HEK293 (cell line): Measurements from ENCODE around the gene TPSD1.
A peak's percentile ranks its signal among the peaks of the same experiment; 100 is the strongest.

Experiments used
- GLIS2 ChIP-seq: fragments of 450-650 bp; formaldehyde crosslinking; IDR thresholded peaks from 2 replicates; pipeline ENCODE4 v1.5.1; 2016; ENCODE audit warnings: missing biosample characterization, missing genetic modification characterization
- HOXA7 ChIP-seq: sonication (generic); formaldehyde crosslinking; IDR thresholded peaks from 2 replicates; pipeline ENCODE4 v1.8.1; 2022; ENCODE audit warnings: missing genetic modification reagents, borderline replicate concordance
- HOXC10 ChIP-seq: sonication (generic); formaldehyde crosslinking; IDR thresholded peaks from 2 replicates; pipeline ENCODE4 v1.8.1; 2023; ENCODE audit warnings: mild to moderate bottlenecking, missing genetic modification reagents
- KLF8 ChIP-seq: fragments of 450-650 bp; formaldehyde crosslinking; IDR thresholded peaks from 2 replicates; pipeline ENCODE4 v1.5.1; 2016; ENCODE audit warnings: missing biosample characterization, missing genetic modification characterization
- PRDM1 ChIP-seq: fragments of 450-650 bp; formaldehyde crosslinking; IDR thresholded peaks from 2 replicates; pipeline ENCODE4; 2016; ENCODE audit warnings: missing biosample characterization, missing genetic modification characterization
- SP3 ChIP-seq: fragments of 450-650 bp; formaldehyde crosslinking; IDR thresholded peaks from 2 replicates; pipeline ENCODE4 v1.5.1; 2016; ENCODE audit warnings: missing biosample characterization, missing genetic modification characterization
- TRIM28 ChIP-seq: IDR thresholded peaks from 2 replicates; pipeline ENCODE4 v1.6.1; 2011; ENCODE audit warnings: low read length, control low read depth, borderline replicate concordance
- ZBTB21 ChIP-seq: fragments of 450-650 bp; formaldehyde crosslinking; IDR thresholded peaks from 2 replicates; pipeline ENCODE4 v1.5.1; 2017; ENCODE audit warnings: missing biosample characterization, missing genetic modification characterization
- ZBTB48 ChIP-seq: fragments of 450-650 bp; formaldehyde crosslinking; IDR thresholded peaks from 2 replicates; pipeline ENCODE4 v1.5.1; 2016; ENCODE audit warnings: missing biosample characterization, missing genetic modification characterization
- ZFP3 ChIP-seq: fragments of 450-650 bp; formaldehyde crosslinking; IDR thresholded peaks from 2 replicates; pipeline ENCODE4 v1.5.1; 2016; ENCODE audit warnings: low read depth, missing biosample characterization, missing genetic modification characterization
- ZNF140 ChIP-seq: fragments of 450-650 bp; formaldehyde crosslinking; IDR thresholded peaks from 2 replicates; pipeline ENCODE4 v1.5.1; 2016; ENCODE audit warnings: missing biosample characterization, missing genetic modification characterization
- ZNF157 ChIP-seq: fragments of 450-650 bp; formaldehyde crosslinking; IDR thresholded peaks from 2 replicates; pipeline ENCODE4 v1.5.1; 2016; ENCODE audit warnings: missing biosample characterization, missing genetic modification characterization
- ZNF184 ChIP-seq: fragments of 450-650 bp; IDR thresholded peaks from 2 replicates; pipeline ENCODE4 v1.5.1; 2018; ENCODE audit warnings: missing biosample characterization, mild to moderate bottlenecking, missing genetic modification characterization
- ZNF202 ChIP-seq: fragments of 450-650 bp; formaldehyde crosslinking; IDR thresholded peaks from 2 replicates; pipeline ENCODE4 v1.5.1; 2016; ENCODE audit warnings: missing biosample characterization, missing genetic modification characterization, borderline replicate concordance
- ZNF433 ChIP-seq: fragments of 450-650 bp; formaldehyde crosslinking; IDR thresholded peaks from 2 replicates; pipeline ENCODE4 v1.5.1; 2016; ENCODE audit warnings: missing biosample characterization, missing genetic modification characterization, low read depth
- ZNF555 ChIP-seq: fragments of 450-650 bp; formaldehyde crosslinking; conservative IDR thresholded peaks from 2 replicates; pipeline ENCODE4 v1.5.1; 2017; ENCODE audit warnings: missing biosample characterization, mild to moderate bottlenecking, missing genetic modification characterization, inconsistent platforms
- ZNF571 ChIP-seq: fragments of 450-650 bp; formaldehyde crosslinking; IDR thresholded peaks from 2 replicates; pipeline ENCODE4 v1.5.0; 2017; ENCODE audit warnings: missing biosample characterization, missing genetic modification characterization
- ZNF626 ChIP-seq: fragments of 450-650 bp; sonication (Bioruptor Pico); formaldehyde crosslinking; IDR thresholded peaks from 2 replicates; pipeline ENCODE4 v1.5.1; 2018; ENCODE audit warnings: missing biosample characterization, missing genetic modification characterization, inconsistent platforms
- ZNF664 ChIP-seq: fragments of 450-650 bp; formaldehyde crosslinking; IDR thresholded peaks from 2 replicates; pipeline ENCODE4 v1.5.1; 2016; ENCODE audit warnings: missing biosample characterization, missing genetic modification characterization
- ZNF670 ChIP-seq: fragments of 450-650 bp; formaldehyde crosslinking; IDR thresholded peaks from 2 replicates; pipeline ENCODE4 v1.5.1; 2016; ENCODE audit warnings: missing biosample characterization, missing genetic modification characterization, low read depth
- ZNF747 ChIP-seq: fragments of 450-650 bp; formaldehyde crosslinking; IDR thresholded peaks from 2 replicates; pipeline ENCODE4 v1.5.1; 2016; ENCODE audit warnings: missing biosample characterization, missing genetic modification characterization
- ZNF768 ChIP-seq: fragments of 450-650 bp; formaldehyde crosslinking; IDR thresholded peaks from 2 replicates; pipeline ENCODE4 v1.5.1; 2018; ENCODE audit warnings: missing biosample characterization, mild to moderate bottlenecking, missing genetic modification characterization
- ZNF830 ChIP-seq: fragments of 450-650 bp; IDR thresholded peaks from 2 replicates; pipeline ENCODE4 v1.5.0; 2018; ENCODE audit warnings: missing biosample characterization, missing genetic modification characterization, low read depth, mild to moderate bottlenecking, moderate library complexity
- ZSCAN30 ChIP-seq: fragments of 450-650 bp; IDR thresholded peaks from 2 replicates; pipeline ENCODE4 v1.5.1; 2018; ENCODE audit warnings: missing biosample characterization, mild to moderate bottlenecking, missing genetic modification characterization, moderate library complexity
- TF ChIP-seq, protein P1 (sequence below): fragments of 450-650 bp; IDR thresholded peaks from 2 replicates; pipeline ENCODE4 v1.5.1; 2018; ENCODE audit warnings: missing biosample characterization, missing genetic modification characterization
- TF ChIP-seq, protein P2 (sequence below): fragments of 450-650 bp; formaldehyde crosslinking; conservative IDR thresholded peaks from 2 replicates; pipeline ENCODE4 v1.5.1; 2016; ENCODE audit warnings: low read depth, missing biosample characterization, missing genetic modification characterization
- TF ChIP-seq, protein P3 (sequence below): fragments of 450-650 bp; formaldehyde crosslinking; IDR thresholded peaks from 2 replicates; pipeline ENCODE4 v1.5.1; 2016; ENCODE audit warnings: missing biosample characterization, missing genetic modification characterization, borderline replicate concordance
- TF ChIP-seq, protein P4 (sequence below): fragments of 450-650 bp; formaldehyde crosslinking; IDR thresholded peaks from 2 replicates; pipeline ENCODE4 v1.5.1; 2016; ENCODE audit warnings: missing biosample characterization, missing genetic modification characterization
- TF ChIP-seq, protein P5 (sequence below): fragments of 450-650 bp; formaldehyde crosslinking; IDR thresholded peaks from 2 replicates; pipeline ENCODE4 v1.5.1; 2016; ENCODE audit warnings: missing biosample characterization, missing genetic modification characterization

Gene TPSD1

DNA sequence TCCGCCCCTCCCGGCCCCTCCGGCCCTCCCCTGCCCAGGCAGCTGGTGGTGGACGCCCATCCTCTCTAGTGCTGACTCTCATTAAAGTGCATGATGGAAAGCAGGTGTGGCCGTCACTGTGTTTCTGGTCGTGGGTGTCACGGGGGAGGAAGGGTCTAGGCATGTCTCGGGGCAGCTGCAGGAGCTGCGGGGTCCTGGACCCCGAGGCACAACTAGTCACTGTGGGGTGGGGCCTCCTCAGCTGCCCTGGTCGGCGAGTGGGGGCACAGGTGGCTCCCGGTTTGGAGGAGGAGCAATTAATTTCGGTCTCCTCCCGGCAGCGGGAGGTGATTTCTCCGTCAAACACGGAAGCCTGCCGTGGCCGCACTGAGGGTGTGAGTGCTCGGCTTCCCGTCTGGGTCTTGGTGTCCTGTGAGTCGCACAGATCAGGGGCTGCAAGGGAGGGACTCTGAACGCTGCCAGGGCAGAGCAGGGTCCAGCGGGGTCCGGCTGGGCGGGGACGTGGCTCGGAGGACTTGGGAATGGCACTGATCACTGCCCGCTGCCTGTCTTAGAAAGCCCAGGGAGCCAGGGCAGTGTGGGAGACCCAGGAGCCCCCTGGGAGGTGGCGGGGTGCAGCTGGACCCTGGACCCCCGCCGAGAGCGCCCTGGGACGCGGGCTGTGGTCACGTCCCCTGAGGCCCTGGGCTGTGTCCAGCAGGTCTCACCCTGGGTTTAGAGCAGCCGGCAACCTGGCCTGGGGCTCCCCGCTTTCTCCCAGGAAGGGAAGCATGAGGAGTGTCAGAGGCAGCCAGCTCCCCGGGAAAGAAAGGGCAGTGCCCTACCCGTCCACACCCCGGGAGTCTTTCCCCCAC, 3.3 kb downstream of the TPSD1 start (continued):
- TF ChIP-seq, protein P1, sequence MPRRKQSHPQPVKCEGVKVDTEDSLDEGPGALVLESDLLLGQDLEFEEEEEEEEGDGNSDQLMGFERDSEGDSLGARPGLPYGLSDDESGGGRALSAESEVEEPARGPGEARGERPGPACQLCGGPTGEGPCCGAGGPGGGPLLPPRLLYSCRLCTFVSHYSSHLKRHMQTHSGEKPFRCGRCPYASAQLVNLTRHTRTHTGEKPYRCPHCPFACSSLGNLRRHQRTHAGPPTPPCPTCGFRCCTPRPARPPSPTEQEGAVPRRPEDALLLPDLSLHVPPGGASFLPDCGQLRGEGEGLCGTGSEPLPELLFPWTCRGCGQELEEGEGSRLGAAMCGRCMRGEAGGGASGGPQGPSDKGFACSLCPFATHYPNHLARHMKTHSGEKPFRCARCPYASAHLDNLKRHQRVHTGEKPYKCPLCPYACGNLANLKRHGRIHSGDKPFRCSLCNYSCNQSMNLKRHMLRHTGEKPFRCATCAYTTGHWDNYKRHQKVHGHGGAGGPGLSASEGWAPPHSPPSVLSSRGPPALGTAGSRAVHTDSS (tag by site-specific recombination), result no peak
- TF ChIP-seq ZNF555 (tag by site-specific recombination) (no peak), ZNF157 (tag by site-specific recombination) (no peak), HOXA7 (CRISPR knock-in tag) (no peak), ZSCAN30 (no peak), ZBTB48 (tag by site-specific recombination) (no peak), TRIM28 (no peak), PRDM1 (tag by site-specific recombination) (0 out of 2 replicates have a peak, but pooled peaks have one; percentile 25), KLF8 (tag by site-specific recombination) (peak; percentile 31; the same call in 1 of the 2 replicates), GLIS2 (tag by site-specific recombination) (peak; percentile 59), ZNF140 (tag by site-specific recombination) (no peak), HOXC10 (no peak), ZNF664 (tag by site-specific recombination) (no peak), ZFP3 (tag by site-specific recombination) (no peak), ZBTB21 (no peak), ZNF747 (tag by site-specific recombination) (no peak), ZNF768 (tag by site-specific recombination) (no peak), ZNF670 (tag by site-specific recombination) (no peak), ZNF433 (tag by site-specific recombination) (no peak), ZNF184 (tag by site-specific recombination) (no peak), ZNF202 (no peak), ZNF626 (tag by site-specific recombination) (no peak), ZNF830 (no peak), ZNF571 (tag by site-specific recombination) (no peak), SP3 (peak; percentile 59; the same call in 1 of the 2 replicates)
- TF ChIP-seq, protein P2, sequence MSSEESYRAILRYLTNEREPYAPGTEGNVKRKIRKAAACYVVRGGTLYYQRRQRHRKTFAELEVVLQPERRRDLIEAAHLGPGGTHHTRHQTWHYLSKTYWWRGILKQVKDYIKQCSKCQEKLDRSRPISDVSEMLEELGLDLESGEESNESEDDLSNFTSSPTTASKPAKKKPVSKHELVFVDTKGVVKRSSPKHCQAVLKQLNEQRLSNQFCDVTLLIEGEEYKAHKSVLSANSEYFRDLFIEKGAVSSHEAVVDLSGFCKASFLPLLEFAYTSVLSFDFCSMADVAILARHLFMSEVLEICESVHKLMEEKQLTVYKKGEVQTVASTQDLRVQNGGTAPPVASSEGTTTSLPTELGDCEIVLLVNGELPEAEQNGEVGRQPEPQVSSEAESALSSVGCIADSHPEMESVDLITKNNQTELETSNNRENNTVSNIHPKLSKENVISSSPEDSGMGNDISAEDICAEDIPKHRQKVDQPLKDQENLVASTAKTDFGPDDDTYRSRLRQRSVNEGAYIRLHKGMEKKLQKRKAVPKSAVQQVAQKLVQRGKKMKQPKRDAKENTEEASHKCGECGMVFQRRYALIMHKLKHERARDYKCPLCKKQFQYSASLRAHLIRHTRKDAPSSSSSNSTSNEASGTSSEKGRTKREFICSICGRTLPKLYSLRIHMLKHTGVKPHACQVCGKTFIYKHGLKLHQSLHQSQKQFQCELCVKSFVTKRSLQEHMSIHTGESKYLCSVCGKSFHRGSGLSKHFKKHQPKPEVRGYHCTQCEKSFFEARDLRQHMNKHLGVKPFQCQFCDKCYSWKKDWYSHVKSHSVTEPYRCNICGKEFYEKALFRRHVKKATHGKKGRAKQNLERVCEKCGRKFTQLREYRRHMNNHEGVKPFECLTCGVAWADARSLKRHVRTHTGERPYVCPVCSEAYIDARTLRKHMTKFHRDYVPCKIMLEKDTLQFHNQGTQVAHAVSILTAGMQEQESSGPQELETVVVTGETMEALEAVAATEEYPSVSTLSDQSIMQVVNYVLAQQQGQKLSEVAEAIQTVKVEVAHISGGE (tag by site-specific recombination), result no peak
- TF ChIP-seq, protein P3, sequence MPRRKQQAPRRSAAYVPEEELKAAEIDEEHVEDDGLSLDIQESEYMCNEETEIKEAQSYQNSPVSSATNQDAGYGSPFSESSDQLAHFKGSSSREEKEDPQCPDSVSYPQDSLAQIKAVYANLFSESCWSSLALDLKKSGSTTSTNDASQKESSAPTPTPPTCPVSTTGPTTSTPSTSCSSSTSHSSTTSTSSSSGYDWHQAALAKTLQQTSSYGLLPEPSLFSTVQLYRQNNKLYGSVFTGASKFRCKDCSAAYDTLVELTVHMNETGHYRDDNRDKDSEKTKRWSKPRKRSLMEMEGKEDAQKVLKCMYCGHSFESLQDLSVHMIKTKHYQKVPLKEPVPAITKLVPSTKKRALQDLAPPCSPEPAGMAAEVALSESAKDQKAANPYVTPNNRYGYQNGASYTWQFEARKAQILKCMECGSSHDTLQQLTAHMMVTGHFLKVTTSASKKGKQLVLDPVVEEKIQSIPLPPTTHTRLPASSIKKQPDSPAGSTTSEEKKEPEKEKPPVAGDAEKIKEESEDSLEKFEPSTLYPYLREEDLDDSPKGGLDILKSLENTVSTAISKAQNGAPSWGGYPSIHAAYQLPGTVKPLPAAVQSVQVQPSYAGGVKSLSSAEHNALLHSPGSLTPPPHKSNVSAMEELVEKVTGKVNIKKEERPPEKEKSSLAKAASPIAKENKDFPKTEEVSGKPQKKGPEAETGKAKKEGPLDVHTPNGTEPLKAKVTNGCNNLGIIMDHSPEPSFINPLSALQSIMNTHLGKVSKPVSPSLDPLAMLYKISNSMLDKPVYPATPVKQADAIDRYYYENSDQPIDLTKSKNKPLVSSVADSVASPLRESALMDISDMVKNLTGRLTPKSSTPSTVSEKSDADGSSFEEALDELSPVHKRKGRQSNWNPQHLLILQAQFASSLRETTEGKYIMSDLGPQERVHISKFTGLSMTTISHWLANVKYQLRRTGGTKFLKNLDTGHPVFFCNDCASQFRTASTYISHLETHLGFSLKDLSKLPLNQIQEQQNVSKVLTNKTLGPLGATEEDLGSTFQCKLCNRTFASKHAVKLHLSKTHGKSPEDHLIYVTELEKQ (tag by site-specific recombination), result no peak
- TF ChIP-seq, protein P4, sequence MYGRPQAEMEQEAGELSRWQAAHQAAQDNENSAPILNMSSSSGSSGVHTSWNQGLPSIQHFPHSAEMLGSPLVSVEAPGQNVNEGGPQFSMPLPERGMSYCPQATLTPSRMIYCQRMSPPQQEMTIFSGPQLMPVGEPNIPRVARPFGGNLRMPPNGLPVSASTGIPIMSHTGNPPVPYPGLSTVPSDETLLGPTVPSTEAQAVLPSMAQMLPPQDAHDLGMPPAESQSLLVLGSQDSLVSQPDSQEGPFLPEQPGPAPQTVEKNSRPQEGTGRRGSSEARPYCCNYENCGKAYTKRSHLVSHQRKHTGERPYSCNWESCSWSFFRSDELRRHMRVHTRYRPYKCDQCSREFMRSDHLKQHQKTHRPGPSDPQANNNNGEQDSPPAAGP, result peak; percentile 62
- TF ChIP-seq, protein P5, sequence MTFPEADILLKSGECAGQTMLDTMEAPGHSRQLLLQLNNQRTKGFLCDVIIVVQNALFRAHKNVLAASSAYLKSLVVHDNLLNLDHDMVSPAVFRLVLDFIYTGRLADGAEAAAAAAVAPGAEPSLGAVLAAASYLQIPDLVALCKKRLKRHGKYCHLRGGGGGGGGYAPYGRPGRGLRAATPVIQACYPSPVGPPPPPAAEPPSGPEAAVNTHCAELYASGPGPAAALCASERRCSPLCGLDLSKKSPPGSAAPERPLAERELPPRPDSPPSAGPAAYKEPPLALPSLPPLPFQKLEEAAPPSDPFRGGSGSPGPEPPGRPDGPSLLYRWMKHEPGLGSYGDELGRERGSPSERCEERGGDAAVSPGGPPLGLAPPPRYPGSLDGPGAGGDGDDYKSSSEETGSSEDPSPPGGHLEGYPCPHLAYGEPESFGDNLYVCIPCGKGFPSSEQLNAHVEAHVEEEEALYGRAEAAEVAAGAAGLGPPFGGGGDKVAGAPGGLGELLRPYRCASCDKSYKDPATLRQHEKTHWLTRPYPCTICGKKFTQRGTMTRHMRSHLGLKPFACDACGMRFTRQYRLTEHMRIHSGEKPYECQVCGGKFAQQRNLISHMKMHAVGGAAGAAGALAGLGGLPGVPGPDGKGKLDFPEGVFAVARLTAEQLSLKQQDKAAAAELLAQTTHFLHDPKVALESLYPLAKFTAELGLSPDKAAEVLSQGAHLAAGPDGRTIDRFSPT (tag by site-specific recombination), result no peak
